GM19240 (cell line): Measurements from ENCODE around the gene UPF1.
"Not testable (repeated sequence)": the region's sequence is repeated elsewhere in the genome, so short reads cannot be mapped to it uniquely, and the experiment has no call there.

Experiments used
- DNase-seq: peaks from one replicate; pipeline ENCODE4 v3.0.0; 2011; ENCODE audit warnings: low spot score; ENCODE audit not compliant: insufficient read length

Gene UPF1

DNA sequence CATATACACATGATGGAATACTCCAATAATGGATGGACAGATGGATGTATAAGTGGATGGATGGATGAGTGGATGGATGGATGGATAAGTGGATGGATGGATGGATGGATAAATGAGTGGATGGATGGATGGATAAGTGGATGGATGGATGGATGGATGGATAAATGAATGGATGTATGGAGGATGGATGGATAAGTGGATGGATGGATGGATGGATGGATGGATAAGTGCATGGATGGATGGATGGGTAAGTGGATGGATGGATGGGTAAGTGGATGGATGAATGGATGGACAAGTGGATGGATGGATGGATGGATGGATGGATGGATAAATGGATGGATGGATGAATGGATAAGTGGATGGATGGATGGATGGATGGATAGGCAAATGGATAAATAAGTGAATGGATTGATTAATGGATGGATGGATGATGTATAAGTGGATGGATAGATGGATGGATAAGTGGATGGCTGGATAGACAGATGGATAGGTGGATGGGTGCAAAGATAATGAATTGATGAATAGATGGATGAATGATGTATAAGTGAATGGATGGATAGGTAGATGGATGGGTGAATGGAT is 32.3 kb upstream of the UPF1 start:
- no peak for DNase-seq

DNA sequence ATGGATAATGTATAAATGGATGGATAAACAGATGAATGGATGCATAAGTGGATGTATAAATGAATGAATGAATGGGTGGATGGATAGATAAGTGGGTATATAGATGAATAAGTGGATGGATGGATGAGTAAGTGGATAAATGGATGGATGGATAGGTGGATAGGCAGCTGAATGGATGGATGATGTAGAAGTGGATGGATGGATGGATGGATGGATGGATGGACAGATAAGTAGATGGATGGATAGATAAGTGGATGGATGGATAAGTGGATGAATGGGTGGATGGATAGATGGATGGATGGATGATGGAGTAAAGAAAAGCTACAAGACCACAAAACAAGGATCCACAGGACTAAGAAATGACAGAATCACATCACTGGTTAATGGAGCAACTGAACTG is 31.7 kb upstream of the UPF1 start:
- no peak for DNase-seq

DNA sequence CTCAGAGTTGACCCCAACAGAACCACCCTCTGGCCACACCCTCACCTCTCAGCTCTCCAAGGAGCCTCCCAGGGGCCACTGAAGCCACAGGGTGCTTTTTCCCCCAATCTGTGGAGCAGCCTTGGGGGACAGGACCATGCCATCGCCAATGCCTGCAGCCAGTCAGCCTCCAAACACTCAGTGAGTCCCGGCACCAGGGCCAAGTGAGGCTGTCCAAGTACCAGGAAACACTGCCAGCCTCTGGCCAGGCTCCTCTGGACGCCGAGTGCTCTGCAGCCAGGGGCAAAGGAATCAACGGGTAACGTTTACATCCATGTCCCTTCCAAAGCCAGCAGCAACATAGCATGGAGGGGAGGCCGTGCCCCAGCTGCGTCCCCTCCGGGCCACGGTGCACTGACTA is 31.1 kb upstream of the UPF1 start:
- DNase-seq, result no peak

DNA sequence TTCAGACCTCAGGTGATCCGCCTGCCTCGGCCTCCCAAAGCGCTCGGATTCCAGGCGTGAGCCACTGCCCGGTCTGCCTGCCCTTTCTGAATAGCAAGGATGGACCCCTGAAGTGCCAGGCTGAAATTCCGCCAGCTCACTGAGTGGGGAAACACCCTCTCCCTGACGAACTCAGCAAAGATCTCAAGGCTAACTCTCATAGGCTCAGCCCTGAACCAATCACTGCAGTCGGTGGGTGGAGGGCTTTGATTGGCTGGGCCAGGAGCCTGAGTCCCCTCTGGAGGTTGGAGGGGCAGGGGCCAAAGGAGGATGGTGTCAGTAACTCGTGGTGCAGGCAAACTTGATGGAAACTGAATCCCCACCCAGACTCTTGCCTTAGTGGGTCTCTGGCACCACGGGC is 29.4 kb upstream of the UPF1 start:
- no peak for DNase-seq

DNA sequence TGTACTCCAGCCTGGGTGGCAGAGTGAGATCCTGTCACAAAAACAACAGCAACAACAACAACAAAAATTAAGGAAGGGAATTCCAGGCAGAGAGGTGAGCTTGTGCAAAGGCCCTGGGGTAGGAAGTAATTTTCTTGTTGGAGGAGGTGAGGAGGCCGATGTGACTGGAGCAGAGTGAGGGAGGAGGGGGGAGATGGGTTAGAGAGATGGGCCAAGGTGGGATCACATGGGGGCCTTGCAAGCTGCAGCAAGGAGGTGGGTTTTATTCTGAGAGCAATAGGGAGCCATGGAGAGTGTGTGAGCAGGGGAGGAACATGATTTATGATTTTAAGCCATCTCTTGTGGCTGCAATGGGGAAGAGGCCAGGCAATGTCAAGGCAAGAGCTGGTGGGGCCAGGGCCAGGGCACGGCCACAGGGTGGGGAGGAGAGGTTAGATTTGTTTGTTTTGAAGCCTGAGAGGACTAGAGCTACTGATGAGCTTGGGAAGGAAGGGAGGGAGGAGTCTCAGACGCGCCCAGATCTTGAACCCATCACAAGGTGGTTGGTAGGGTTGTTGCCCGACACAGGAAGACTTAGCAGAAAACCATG is 28.1 kb upstream of the UPF1 start:
- no peak for DNase-seq

DNA sequence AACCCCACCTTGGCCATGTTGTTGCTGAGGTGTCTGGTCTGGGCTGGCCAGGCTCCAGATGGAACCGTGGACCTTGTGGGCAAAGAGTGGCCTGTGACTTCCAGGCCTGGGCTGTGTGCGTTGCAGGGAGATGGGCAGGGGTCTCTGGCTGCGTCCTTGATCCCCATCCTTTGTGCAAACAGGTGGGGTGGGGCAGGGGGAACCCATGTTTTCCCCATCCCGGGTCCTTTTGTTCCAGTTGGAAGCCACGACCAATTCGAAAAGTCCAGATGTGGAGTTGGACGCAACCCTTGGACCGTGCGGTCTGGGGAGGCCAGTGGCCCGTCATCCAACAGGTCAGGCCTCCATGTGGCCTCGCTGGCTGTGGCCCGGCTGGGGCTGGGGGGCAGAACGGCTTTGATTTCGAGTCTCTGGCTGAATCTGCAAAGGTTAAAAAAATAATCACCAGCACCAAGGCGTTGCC is 27.6 kb upstream of the UPF1 start:
- DNase-seq, result no peak

DNA sequence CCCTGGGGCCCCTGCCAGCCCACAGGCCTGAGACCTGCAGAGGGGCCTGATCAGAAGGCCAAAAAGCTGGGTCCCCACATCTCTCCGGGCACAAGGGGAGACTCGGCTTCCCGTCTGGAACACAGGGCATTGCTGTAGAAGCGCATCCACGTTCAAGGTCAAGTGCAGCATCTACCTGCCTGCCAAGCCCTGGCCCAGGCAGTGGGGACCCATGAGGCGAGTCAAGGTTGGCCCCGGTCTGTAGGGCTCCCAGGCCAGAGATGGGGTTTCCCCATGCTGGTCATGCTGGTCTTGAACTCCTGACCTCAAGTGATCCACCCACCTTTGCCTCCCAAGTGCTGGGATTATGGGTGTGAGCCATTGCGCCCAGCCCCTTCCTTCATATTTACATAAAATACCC is 27.1 kb upstream of the UPF1 start:
- no peak for DNase-seq

DNA sequence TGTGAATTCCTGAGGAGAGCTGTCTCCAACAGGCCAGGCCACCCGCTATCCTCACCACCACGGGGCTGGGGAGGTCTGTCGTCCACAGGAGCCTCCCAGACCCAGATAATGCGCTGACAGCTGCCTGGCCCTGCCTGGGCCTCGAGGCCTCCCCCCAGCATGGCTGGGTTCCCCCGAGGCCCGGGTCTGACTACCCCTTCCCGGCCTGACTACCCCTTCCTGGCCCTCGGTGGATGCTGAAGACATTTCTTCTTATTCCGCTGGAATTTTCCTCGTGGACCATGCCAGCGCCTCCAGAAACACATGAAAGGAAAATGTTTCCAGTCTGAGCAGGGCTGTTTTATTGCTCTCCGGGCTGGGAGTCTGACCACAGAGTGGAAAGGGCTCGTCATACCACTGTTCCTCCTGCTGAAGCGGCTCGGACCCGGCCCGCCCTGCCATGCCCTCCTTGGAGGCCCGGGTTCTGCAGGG is 23.9 kb upstream of the UPF1 start:
- DNase-seq, result no peak

DNA sequence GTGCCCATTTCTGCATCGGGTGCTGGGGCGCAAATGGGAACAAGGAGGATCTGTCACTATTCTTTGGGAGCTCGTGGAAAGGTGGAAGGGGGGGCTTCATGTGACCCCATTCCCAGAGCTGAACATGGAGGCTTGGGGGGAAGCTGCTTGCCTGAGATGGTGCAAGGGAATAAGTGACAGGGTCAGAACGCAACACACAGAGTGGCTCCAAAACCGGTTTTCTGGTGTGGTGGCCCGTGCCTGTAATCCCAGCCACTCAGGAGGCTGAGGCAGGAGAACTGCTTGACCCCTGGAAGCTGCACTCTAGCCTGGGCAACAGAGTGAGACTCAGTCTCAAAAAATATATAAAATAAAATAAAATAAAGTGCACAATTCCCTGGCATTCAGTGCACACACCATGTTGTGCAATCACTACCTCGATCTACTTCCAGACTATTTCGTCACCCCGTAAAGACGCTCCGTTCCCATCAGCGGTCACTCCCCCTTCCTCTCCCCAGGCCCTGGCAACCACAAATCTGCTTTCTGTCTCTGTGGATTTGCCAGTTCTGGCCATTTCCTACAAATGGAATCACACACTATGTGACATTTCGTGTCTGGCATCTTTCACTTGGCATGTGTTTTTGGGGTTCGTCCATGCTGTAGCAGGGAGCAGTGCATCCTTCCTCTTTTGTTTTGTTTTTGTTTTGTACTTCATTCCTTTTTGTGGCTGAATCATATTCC is 22.4 kb upstream of the UPF1 start:
- DNase-seq, result no peak

DNA sequence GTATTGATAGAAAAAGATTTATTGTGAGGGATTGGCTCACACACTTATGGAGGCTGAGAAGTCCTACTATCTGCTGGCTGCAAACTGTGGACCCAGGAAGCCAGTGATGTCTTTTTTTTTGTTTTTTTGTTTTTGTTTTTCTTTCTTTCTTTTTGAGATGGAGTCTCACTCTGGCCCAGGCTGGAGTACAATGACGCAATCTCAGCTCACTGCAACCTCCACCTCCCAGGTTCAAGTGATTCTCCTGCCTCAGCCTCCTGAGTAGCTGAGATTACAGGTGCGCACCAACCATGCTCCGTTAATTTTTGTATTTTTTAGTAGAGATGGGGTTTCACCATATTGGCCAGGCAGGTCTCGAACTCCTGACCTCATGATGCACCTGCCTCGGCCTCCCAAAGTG is 20.1 kb upstream of the UPF1 start:
- DNase-seq, result not testable (repeated sequence)

DNA sequence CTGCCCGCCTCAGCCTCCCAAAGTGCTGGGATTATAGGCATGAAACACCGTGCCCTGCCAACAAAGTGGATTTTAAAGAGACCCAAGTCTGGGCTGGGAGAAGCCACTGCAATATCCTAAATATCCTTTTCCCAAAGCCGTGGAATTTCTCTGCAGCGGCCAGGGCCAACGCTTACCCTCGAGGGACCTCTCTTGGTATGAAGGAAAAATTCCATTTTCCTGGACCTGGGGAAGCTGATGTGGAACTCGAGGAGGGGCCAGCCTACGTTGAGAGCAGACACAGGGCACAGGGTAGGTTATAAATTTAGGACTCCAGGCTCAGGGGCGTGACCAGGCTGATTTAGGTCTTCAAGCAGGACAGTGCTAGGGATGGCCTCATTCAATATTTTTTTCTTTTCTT is 17.7 kb upstream of the UPF1 start:
- DNase-seq, result no peak

DNA sequence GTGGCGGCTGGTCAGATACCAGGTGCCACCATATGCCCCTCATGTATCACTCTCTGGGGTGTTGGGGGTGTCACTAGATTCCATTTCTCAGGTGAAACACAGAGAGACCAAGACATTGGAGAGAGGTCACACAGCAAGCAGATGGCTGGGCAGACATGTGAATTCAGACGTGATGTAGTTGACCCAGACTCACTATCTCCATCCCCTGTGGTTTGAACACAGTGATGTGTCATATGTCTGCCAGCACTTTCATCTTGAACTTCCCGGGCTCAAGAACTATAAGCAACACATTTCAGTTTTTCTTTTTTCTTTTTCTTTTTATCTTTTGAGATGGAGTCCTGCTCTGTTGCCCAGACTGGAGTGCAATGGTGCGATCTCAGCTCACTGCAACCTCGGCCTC is 16.1 kb upstream of the UPF1 start:
- DNase-seq, result no peak

DNA sequence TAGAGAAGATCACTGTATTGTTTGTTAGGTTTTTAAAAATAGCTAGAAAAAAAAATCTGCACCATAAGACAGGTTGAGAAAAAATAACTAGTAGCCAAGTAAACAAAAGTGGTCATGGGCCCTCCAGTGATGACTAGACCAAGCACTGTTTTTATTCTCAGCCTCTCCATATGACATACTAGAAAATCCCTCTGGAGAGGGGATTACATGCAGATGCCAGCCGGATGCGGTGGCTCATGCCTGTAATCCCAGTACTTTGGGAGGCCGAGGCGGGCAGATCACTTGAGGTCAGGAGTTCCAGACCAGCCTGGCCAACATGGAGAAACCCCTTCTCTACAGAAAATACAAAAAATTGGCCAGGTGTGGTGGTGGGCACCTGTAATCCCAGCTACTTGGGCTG is 15.1 kb upstream of the UPF1 start:
- DNase-seq, result not testable (repeated sequence)

DNA sequence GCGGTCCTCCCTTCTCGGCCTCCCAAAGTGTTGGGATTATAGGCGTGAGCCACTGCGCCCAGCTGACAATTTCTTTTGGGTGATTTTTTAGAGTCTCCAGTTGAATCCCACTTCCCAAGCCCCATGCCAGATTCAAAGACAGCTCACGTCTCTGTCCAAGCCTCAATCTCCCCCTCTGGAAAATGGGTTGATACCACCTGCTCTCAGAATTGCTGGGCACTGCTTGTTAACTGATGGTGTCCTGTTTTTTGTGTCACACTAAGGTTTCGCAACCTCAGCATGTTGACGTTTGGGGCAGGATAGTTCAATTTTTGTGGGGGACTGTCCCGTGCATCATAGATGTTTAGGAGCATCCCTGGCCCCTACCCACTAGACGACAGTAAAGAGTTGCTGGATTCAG is 14.2 kb upstream of the UPF1 start:
- DNase-seq, result no peak

DNA sequence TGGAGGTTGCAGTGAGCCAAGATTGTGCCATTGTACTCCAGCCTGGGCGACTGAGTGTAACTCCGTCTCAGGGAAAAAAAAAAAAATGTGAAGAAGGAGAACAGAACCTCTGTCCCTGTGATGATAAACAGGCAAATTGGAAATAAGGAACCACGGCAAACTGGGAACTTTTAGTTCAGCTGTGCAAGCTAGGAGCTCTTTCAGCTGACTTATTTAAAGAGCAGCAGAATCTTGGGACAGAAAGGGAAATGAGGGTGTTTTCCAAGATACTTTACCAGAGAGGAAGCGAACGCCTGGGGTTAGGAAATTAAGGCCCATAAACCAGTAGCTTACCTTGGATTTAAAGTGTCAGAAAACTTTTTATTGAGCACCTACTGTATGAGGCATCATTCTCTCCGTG is 3.0 kb upstream of the UPF1 start:
- DNase-seq, result no peak

DNA sequence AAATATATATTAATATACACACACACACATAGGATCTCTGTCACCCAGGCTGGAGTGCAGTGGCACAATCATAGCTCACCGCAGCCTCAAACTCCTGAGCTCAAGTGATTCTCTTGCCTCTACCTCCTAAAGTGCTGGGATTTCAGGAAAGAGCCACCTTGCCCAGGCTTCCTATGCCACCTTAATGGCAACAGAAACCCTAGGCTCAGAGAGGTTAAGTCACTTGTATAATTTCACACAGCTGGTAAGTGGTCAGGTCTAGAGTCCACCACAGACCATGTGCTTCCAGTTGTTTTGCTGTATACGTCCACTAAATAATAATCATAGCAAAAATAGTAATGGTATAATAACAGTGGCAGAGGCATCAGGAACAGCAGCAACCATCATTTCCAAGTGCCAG is 1.3 kb upstream of the UPF1 start:
- DNase-seq, result no peak

DNA sequence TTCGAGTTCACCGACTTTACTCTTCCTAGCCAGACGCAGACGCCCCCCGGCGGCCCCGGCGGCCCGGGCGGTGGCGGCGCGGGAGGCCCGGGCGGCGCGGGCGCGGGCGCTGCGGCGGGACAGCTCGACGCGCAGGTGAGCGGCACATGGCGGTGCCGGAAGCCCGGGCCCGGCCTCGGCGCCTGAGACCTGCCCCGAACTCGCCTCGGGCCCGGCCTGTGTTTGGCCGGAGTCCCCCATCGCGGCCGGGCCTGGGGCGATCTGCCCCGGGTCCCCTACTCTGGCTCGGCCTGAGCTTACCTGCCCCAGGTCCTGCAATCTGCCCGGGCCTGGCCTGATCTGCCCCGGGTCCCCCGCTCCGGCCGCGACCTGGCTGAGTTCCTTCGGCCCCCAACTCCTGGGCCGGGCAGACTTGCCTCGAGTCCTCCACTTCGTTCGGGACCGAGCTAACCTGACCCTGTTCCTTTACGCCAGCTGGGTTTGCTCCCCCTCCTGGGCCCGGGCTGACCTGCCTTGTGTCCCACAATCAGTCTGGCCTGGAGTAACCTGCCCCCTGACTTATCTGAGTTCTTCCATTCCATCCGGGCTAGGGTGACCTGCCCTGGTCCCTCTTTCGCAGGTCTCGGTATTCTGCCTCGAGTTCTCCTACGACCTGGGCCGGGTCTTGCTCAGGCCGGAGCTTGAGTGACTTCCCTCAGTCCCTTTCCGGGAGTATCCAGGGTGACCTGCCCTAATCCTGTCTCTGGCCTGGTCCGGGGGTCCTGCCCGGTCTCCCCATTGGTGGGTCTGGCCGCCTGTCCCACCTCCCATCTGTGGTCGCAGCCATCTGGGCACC is 764 bp downstream of the UPF1 start:
- DNase-seq, result no peak

DNA sequence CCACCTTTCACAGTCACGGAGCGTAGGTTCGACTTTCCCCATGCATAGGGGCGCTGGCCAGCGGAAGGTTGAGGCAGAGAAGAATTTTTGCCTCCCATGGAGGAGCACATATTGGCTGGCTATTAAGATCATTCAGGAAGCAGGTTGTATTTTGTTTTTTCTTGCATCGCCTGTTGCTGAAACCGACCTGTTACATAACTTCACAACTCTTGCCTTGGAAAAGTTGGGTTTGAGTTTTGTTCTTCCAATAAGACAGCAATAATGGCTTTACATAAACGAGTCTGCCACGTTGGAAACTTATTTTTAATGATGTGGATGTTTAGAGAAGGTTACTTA is 1.4 kb downstream of the UPF1 start:
- no peak for DNase-seq

DNA sequence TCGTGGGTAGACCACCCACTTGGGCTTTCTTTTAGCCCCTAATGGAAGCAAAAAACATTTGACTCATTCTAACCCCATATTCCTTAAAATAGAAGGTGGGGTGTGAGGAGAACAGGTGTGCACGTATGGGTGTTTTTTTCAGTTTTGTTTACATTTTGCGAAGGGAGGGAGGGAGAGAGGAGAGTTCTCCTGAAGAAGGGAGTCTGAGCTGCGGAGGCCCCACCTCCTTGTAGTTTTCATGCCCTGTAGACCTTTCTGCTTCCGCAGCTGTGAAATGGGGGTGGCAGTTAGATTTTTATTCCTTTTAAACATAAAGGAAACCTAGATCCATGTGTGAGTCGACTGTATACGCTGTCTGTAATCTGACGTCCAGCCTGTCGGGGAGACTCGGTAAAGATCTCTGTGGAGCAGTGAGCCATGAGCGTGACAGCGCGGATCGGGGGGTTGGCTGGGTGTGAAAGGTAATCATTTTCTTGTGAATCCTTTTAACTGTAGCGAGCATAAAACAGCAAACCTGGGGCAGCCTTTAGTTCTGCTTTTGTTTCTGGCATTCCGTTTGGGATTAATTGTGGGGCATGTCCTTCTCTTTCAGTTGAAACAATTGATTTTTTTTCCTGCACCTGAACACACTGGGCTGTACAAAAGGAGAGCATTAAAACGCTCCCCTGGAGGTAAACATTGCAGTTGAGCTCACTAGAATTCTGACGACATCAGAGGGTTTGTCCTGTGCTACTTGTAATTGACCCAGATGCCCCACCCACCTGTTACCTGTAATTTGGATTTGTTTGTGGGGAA is 2.3 kb downstream of the UPF1 start:
- DNase-seq, result no peak

DNA sequence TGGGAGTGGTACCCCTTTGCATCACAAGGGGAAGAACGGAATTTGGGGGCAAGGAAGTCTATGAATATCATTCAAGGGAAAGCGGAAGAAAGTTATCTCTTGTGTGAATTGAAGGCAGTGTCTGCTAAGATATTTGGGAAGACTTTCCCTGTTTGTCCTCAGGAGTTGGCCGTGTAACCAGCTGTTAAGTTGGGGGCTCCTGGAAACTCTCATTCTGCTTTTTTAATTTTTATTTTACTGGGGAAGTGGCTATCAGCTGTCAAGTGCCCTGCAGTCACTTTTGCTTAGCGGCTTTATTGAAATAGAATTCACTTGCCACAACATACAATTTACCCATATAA is 2.9 kb downstream of the UPF1 start:
- DNase-seq, result no peak

DNA sequence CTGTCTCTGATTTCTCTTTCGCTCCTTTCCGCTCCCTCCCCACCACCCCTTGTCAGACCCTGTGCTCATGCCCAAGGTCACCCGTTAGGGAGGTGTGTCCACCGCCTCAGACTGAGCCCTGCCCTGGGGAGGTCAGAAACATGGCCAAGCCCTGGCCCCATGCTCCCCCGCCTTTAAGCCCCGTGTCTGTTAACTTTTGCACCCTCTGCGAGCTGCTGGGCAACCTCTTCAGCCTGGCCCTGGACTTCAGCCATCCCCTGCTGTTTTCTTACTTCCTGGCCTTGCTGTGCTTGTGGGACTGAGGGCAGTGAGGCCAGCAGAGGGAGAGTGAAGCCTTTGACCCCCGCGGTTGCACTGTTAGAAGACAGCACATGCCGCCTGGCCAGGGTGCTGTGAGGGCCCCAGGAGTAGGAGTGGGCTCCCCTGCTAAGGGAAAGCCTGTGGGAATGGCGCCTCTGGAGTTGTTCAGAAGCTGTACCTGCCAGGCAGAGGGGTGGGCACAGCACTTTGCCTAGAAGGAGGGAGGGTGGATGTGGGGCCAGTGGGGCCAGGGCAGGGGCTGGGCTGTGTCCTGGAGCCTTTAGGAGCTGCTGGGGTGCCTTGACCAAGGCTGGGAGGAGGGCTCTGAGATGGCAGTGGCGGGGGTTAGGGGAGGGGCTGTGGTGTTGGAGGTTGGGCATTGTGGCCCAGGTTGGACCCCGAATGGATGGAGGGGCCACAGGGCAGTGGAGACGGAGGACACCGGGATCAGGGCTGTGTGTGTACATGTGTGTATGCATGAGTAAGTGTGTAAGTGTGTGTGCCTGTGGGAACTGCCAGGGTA is 7.9 kb downstream of the UPF1 start:
- no peak for DNase-seq
